ENCODE data around the gene NMT1. TPM values are rescaled to one million over a fixed set of nuclear protein-coding genes. Genes with fewer than 3 reads are reported as not detected.

NMT1 gene
- total and polyA plus RNA-seq, 2 of the 13 experiments (the other 11 are each of a cell fraction or from before 2014, with no cell fraction given): 75.7 to 142 TPM

- TF ChIP-seq ZNF558 (CRISPR knock-in tag; IDR thresholded peaks at IDR 0.05; ENCODE audit: borderline replicate concordance) (peak; percentile 18; the same call in 1 of the 2 replicates), ZNF256 (CRISPR knock-in tag; conservative IDR thresholded peaks at IDR 0.05) (peak; percentile 93), RARG (CRISPR knock-in tag; IDR thresholded peaks at IDR 0.05; ENCODE audit: low read depth) (no peak), TOPORS (CRISPR knock-in tag; IDR thresholded peaks at IDR 0.05) (0 out of 2 replicates have a peak, but pooled peaks have one; percentile 45), RFXAP (CRISPR knock-in tag; IDR thresholded peaks at IDR 0.05; ENCODE audit: borderline replicate concordance) (peak; percentile 84; the same call in 1 of the 2 replicates), ZNF546 (CRISPR knock-in tag; conservative IDR thresholded peaks at IDR 0.05) (peak; percentile 45; the same call in 1 of the 2 replicates), TCF7 (IDR thresholded peaks at IDR 0.05; ENCODE audit: low read depth) (no peak), ZNF687 (CRISPR knock-in tag; IDR thresholded peaks at IDR 0.05) (peak; percentile 98), SUZ12 (IDR thresholded peaks at IDR 0.05; ENCODE audit: low read depth, low read length) (no peak), ZBTB44 (CRISPR knock-in tag; IDR thresholded peaks at IDR 0.05) (peak; percentile 89; the same call in 1 of the 2 replicates), ISL2 (CRISPR knock-in tag; IDR thresholded peaks at IDR 0.05) (peak; percentile 68; the same call in 1 of the 2 replicates), AKAP8 (CRISPR knock-in tag; IDR thresholded peaks at IDR 0.05) (0 out of 2 replicates have a peak, but pooled peaks have one; percentile 69), ZNF891 (CRISPR knock-in tag; IDR thresholded peaks at IDR 0.05) (peak; percentile 33; the same call in 1 of the 2 replicates), KDM3A (CRISPR knock-in tag; IDR thresholded peaks at IDR 0.05; ENCODE audit: low read depth) (peak; percentile 98), SRF (IDR thresholded peaks at IDR 0.05; ENCODE audit: low read depth, low read length) (peak; percentile 74), ZNF350 (CRISPR knock-in tag; IDR thresholded peaks at IDR 0.05; ENCODE audit: borderline replicate concordance, low read depth) (peak; percentile 96), ZNF431 (CRISPR knock-in tag; IDR thresholded peaks at IDR 0.05; ENCODE audit: borderline replicate concordance, low read depth) (peak; percentile 91), ZNF12 (CRISPR knock-in tag; IDR thresholded peaks at IDR 0.05) (no peak; the same call in 1 of the 2 replicates), ZNF205 (CRISPR knock-in tag; IDR thresholded peaks at IDR 0.05) (peak; percentile 70; the same call in 1 of the 2 replicates), FOSL2 (CRISPR knock-in tag; IDR thresholded peaks at IDR 0.05) (peak; percentile 74), HMGXB4 (CRISPR knock-in tag; IDR thresholded peaks at IDR 0.05; ENCODE audit: borderline replicate concordance in 1 of 2, low read depth in 1 of 2) (peak; percentile 100), KLF12 (CRISPR knock-in tag; IDR thresholded peaks at IDR 0.05; ENCODE audit: borderline replicate concordance) (0 out of 2 replicates have a peak, but pooled peaks have one; percentile 32)
Measured at GRCh38 chr17:45135192-45135977, 74.3 kb downstream of the NMT1 start, which contains the start of gene ACBD4 (continued).

All from HepG2 (cell line).